ENCODE measurements around the gene LMO7. TPM values are rescaled to one million over a fixed set of nuclear protein-coding genes. Genes with fewer than 3 reads are reported as not detected.

Gene LMO7
- total RNA-seq, 1 experiment from 2014 or later = 18.5 TPM

DNA sequence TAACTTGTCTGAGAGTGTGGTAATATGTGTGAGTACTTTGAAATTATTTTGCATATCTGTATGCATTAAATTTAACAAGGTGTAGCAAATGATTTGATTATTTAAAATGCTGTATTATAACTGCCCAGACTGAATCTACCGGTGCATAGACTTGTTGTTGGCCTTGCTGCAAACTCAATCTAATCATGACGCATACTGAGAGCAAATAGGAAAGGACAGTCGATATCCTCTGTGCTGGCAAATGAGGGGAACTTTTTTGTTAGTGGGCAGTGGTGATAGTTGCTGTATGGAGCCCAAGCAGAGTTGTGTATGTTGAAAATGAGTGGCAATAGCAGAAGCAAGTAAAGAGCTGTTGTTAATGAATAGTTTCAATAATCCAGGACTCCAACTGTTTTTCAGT lies 127.4 kb downstream of the LMO7 start:
- Mint-ChIP-seq H3K27me3 (ENCODE audit: low read depth) (no peaks in the 10 kb centered on the region), H3K4me3 (no peak overlapping the region), H3K27ac (no peak overlapping the region), H3K36me3 (peaks cover 2% of the 10 kb centered on the region; the same call in 1 of the 2 replicates), H3K4me1 (peaks cover 24% of the 10 kb centered on the region), H3K9me3 (peaks cover 5% of the 10 kb centered on the region)
- CTCF ChIA-PET = no interaction called here
- POLR2A ChIA-PET = no interaction called here
- TF ChIP-seq SP1 (CRISPR knock-in tag; conservative IDR thresholded peaks at IDR 0.05) = no peak
- no peak for TF ChIP-seq RORB (CRISPR knock-in tag; IDR thresholded peaks at IDR 0.05)
- TF ChIP-seq, protein P1, sequence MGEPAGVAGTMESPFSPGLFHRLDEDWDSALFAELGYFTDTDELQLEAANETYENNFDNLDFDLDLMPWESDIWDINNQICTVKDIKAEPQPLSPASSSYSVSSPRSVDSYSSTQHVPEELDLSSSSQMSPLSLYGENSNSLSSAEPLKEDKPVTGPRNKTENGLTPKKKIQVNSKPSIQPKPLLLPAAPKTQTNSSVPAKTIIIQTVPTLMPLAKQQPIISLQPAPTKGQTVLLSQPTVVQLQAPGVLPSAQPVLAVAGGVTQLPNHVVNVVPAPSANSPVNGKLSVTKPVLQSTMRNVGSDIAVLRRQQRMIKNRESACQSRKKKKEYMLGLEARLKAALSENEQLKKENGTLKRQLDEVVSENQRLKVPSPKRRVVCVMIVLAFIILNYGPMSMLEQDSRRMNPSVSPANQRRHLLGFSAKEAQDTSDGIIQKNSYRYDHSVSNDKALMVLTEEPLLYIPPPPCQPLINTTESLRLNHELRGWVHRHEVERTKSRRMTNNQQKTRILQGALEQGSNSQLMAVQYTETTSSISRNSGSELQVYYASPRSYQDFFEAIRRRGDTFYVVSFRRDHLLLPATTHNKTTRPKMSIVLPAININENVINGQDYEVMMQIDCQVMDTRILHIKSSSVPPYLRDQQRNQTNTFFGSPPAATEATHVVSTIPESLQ (CRISPR knock-in tag; IDR thresholded peaks at IDR 0.05) = no peak
- TF ChIP-seq TP53 (CRISPR knock-in tag; IDR thresholded peaks at IDR 0.05) = no peak
- no peak for TF ChIP-seq ZNF396 (CRISPR knock-in tag; IDR thresholded peaks at IDR 0.05; ENCODE audit: borderline replicate concordance)
- no peak for TF ChIP-seq NFYB (CRISPR knock-in tag; conservative IDR thresholded peaks at IDR 0.05; ENCODE audit: low read depth)
- TF ChIP-seq, protein P2, sequence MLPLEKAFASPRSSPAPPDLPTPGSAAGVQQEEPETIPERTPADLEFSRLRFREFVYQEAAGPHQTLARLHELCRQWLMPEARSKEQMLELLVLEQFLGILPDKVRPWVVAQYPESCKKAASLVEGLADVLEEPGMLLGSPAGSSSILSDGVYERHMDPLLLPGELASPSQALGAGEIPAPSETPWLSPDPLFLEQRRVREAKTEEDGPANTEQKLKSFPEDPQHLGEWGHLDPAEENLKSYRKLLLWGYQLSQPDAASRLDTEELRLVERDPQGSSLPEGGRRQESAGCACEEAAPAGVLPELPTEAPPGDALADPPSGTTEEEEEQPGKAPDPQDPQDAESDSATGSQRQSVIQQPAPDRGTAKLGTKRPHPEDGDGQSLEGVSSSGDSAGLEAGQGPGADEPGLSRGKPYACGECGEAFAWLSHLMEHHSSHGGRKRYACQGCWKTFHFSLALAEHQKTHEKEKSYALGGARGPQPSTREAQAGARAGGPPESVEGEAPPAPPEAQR (CRISPR knock-in tag; IDR thresholded peaks at IDR 0.05) = no peak
- no peak for TF ChIP-seq NFATC4 (CRISPR knock-in tag; IDR thresholded peaks at IDR 0.05)
- TF ChIP-seq ZNF416 (CRISPR knock-in tag; IDR thresholded peaks at IDR 0.05) = no peak
- TF ChIP-seq GRHL2 (CRISPR knock-in tag; IDR thresholded peaks at IDR 0.05; ENCODE audit: insufficient replicate concordance, severe bottlenecking) = no peak
- TF ChIP-seq, protein P3, sequence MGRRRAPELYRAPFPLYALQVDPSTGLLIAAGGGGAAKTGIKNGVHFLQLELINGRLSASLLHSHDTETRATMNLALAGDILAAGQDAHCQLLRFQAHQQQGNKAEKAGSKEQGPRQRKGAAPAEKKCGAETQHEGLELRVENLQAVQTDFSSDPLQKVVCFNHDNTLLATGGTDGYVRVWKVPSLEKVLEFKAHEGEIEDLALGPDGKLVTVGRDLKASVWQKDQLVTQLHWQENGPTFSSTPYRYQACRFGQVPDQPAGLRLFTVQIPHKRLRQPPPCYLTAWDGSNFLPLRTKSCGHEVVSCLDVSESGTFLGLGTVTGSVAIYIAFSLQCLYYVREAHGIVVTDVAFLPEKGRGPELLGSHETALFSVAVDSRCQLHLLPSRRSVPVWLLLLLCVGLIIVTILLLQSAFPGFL (CRISPR knock-in tag; IDR thresholded peaks at IDR 0.05; ENCODE audit: borderline replicate concordance) = no peak
- no peak for TF ChIP-seq ELF4 (CRISPR knock-in tag; IDR thresholded peaks at IDR 0.05; ENCODE audit: low read depth)
- TF ChIP-seq CREB1 (CRISPR knock-in tag; IDR thresholded peaks at IDR 0.05) = no peak
- TF ChIP-seq MYBL2 (CRISPR knock-in tag; IDR thresholded peaks at IDR 0.05) = no peak
- TF ChIP-seq, protein P4, sequence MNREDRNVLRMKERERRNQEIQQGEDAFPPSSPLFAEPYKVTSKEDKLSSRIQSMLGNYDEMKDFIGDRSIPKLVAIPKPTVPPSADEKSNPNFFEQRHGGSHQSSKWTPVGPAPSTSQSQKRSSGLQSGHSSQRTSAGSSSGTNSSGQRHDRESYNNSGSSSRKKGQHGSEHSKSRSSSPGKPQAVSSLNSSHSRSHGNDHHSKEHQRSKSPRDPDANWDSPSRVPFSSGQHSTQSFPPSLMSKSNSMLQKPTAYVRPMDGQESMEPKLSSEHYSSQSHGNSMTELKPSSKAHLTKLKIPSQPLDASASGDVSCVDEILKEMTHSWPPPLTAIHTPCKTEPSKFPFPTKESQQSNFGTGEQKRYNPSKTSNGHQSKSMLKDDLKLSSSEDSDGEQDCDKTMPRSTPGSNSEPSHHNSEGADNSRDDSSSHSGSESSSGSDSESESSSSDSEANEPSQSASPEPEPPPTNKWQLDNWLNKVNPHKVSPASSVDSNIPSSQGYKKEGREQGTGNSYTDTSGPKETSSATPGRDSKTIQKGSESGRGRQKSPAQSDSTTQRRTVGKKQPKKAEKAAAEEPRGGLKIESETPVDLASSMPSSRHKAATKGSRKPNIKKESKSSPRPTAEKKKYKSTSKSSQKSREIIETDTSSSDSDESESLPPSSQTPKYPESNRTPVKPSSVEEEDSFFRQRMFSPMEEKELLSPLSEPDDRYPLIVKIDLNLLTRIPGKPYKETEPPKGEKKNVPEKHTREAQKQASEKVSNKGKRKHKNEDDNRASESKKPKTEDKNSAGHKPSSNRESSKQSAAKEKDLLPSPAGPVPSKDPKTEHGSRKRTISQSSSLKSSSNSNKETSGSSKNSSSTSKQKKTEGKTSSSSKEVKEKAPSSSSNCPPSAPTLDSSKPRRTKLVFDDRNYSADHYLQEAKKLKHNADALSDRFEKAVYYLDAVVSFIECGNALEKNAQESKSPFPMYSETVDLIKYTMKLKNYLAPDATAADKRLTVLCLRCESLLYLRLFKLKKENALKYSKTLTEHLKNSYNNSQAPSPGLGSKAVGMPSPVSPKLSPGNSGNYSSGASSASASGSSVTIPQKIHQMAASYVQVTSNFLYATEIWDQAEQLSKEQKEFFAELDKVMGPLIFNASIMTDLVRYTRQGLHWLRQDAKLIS (CRISPR knock-in tag; IDR thresholded peaks at IDR 0.05; ENCODE audit: borderline replicate concordance) = no peak
- TF ChIP-seq, protein P5, sequence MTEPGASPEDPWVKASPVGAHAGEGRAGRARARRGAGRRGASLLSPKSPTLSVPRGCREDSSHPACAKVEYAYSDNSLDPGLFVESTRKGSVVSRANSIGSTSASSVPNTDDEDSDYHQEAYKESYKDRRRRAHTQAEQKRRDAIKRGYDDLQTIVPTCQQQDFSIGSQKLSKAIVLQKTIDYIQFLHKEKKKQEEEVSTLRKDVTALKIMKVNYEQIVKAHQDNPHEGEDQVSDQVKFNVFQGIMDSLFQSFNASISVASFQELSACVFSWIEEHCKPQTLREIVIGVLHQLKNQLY (CRISPR knock-in tag; IDR thresholded peaks at IDR 0.05) = no peak
- no peak for ATAC-seq
- DNase-seq (ENCODE audit: low spot score) = no peak

DNA sequence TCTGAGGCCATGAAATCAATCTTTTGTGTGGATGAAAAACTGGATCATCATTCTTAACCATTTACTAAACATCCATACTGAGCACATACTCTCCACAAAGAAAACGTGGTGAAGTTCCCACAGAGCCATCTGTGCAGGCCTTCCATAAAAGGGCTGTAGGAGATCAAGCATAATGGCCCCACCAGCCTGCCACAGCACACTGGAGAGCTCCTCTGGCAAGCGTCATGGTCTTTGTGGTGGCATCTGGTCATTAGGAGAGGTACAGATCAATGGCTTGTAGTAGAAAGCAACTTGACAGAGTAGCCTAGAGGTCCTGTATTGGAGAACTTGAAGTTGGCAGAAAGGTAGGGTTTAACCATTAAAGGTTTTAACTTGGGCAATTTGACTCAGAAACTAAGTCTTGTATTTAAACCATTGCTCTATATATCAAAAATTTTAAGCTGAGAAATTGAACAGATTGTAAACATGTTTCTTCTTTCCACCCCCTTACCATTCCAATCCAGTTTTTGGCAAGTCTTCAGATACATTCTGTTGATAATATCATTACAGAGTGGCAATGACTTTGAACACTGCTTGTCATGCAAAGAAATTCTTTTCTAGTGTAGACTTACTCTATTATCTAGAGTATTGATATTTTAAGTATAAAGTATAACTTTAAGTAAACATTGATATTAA lies 128.3 kb downstream of the LMO7 start:
- no peaks in the 10 kb centered on the region for H3K27me3 Mint-ChIP-seq (ENCODE audit: low read depth)
- no peak overlapping the region for H3K4me3 Mint-ChIP-seq
- peaks cover 20% of the 10 kb centered on the region for H3K4me1 Mint-ChIP-seq
- no peaks in the 10 kb centered on the region for H3K36me3 Mint-ChIP-seq
- no peaks in the 10 kb centered on the region; the same call in 1 of the 2 replicates for H3K9me3 Mint-ChIP-seq
- no peak for DNase-seq (ENCODE audit: low spot score)
- ATAC-seq = no peak
- no peak overlapping the region for H3K27ac Mint-ChIP-seq
- CTCF ChIA-PET = no interaction called here
- POLR2A ChIA-PET = no interaction called here
- TF ChIP-seq, protein P6, sequence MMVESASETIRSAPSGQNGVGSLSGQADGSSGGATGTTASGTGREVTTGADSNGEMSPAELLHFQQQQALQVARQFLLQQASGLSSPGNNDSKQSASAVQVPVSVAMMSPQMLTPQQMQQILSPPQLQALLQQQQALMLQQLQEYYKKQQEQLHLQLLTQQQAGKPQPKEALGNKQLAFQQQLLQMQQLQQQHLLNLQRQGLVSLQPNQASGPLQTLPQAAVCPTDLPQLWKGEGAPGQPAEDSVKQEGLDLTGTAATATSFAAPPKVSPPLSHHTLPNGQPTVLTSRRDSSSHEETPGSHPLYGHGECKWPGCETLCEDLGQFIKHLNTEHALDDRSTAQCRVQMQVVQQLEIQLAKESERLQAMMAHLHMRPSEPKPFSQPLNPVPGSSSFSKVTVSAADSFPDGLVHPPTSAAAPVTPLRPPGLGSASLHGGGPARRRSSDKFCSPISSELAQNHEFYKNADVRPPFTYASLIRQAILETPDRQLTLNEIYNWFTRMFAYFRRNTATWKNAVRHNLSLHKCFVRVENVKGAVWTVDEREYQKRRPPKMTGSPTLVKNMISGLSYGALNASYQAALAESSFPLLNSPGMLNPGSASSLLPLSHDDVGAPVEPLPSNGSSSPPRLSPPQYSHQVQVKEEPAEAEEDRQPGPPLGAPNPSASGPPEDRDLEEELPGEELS (CRISPR knock-in tag; IDR thresholded peaks at IDR 0.05) = no peak
- TF ChIP-seq TEAD4 (CRISPR knock-in tag; IDR thresholded peaks at IDR 0.05) (no peak), ZNF416 (CRISPR knock-in tag; IDR thresholded peaks at IDR 0.05) (no peak)
- TF ChIP-seq, protein P7, sequence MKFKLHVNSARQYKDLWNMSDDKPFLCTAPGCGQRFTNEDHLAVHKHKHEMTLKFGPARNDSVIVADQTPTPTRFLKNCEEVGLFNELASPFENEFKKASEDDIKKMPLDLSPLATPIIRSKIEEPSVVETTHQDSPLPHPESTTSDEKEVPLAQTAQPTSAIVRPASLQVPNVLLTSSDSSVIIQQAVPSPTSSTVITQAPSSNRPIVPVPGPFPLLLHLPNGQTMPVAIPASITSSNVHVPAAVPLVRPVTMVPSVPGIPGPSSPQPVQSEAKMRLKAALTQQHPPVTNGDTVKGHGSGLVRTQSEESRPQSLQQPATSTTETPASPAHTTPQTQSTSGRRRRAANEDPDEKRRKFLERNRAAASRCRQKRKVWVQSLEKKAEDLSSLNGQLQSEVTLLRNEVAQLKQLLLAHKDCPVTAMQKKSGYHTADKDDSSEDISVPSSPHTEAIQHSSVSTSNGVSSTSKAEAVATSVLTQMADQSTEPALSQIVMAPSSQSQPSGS (CRISPR knock-in tag; IDR thresholded peaks at IDR 0.05; ENCODE audit: borderline replicate concordance, low read depth) = no peak

Measured in WTC11 (cell line).